GM12878 (cell line): ENCODE data around the gene DNASE2B. TPM values are rescaled to one million over a fixed set of nuclear protein-coding genes. Genes with fewer than 3 reads are reported as not detected.

Source experiments
- ATAC-seq: fragments of 200-7000 bp; cut with Tn5 transposase; 3 replicates; pipeline ENCODE4 v1.9.1; 2020; ENCODE audit warnings: mild to moderate bottlenecking, moderate library complexity
- BruUV-seq: library from RNA; stranded (reverse); fragments of 400-500 nt; replicated peaks from 2 replicates; lab custom pipeline; 2021; lab: Mats Ljungman, UMichigan
- CTCF ChIA-PET: fragments of 300-600 bp; sonication (Branson Sonifier 250); formaldehyde crosslinking; extraction: SDS; loops from one replicate; lab custom pipeline; 2021; ENCODE audit warnings: inconsistent platforms; lab: Yijun Ruan, JAX
- POLR2A ChIA-PET: fragments of 350-600 bp; formaldehyde crosslinking; extraction: SDS; loops from one replicate; lab custom pipeline; 2021; ENCODE audit warnings: inconsistent platforms; lab: Charles Lee
- RAD21 ChIA-PET: fragments of 300-600 bp; sonication (Branson Sonifier 250); formaldehyde crosslinking; loops from one replicate; lab custom pipeline; 2023; ENCODE audit warnings: antibody characterized with exemption; ENCODE audit not compliant: unreplicated experiment; lab: Charles Lee
- SMC1A ChIA-PET: fragments of 300-600 bp; sonication (Branson Sonifier 250); formaldehyde crosslinking; loops from one replicate; lab custom pipeline; 2023; ENCODE audit not compliant: unreplicated experiment, uncharacterized antibody; lab: Charles Lee
- DNase-seq: peaks from one replicate; pipeline ENCODE4 v3.0.0-alpha.2; 2011; ENCODE audit warnings: low read depth, low spot score
- FAIRE-seq: peaks from 3 replicates; lab custom pipeline; 2011; peaks lifted over from hg19 to GRCh38; lab: Jason Lieb, UNC
- H2AFZ ChIP-seq: 2 replicates; pipeline ENCODE4 v1.6.0; 2011; ENCODE audit warnings: low read depth, low read length, control low read depth; ENCODE audit not compliant: control insufficient read depth
- H3K27ac ChIP-seq: 2 replicates; pipeline ENCODE4 v1.5.1; 2011; ENCODE audit warnings: control low read depth; ENCODE audit not compliant: control insufficient read depth, insufficient read depth
- H3K27me3 ChIP-seq, 2 experiments: replicated peaks in 1 of 2; 2 replicates each; pipeline versions ENCODE4 v1.6.0 to v1.6.1; 2011; ENCODE audit warnings: low read length in 1 of 2; ENCODE audit not compliant: control insufficient read depth in 2 of 2, insufficient read depth in 2 of 2
- H3K36me3 ChIP-seq, 2 experiments: 2 replicates each; pipeline ENCODE4 v1.5.1; 2011; ENCODE audit warnings: low read length in 1 of 2; ENCODE audit not compliant: control insufficient read depth in 2 of 2, insufficient read depth in 2 of 2
- H3K4me1 ChIP-seq: 2 replicates; pipeline ENCODE4 v1.6.1; 2011; ENCODE audit warnings: mild to moderate bottlenecking, low read length, moderate library complexity, mixed read lengths; ENCODE audit not compliant: control insufficient read depth, insufficient read depth
- H3K4me2 ChIP-seq: 2 replicates; pipeline ENCODE4 v1.6.0; 2011; ENCODE audit warnings: control low read depth; ENCODE audit not compliant: control insufficient read depth, insufficient read depth
- H3K4me3 ChIP-seq: fragments of 200-600 bp; sonication (generic); 2 replicates; pipeline ENCODE4 v1.5.1; 2016
- H3K79me2 ChIP-seq: 2 replicates; pipeline ENCODE4 v1.6.0; 2011; ENCODE audit warnings: low read length; ENCODE audit not compliant: control insufficient read depth, insufficient read depth
- H3K9ac ChIP-seq: 2 replicates; pipeline ENCODE4 v1.8.0; 2011; ENCODE audit warnings: low read length, control low read depth, mixed read lengths; ENCODE audit not compliant: control insufficient read depth, insufficient read depth
- H3K9me3 ChIP-seq: replicated peaks from 3 replicates; pipeline ENCODE4 v1.5.1; 2011; ENCODE audit warnings: mild to moderate bottlenecking, low read length; ENCODE audit not compliant: control insufficient read depth, insufficient read depth
- H4K20me1 ChIP-seq: 2 replicates; pipeline ENCODE4 v1.6.0; 2011; ENCODE audit not compliant: control insufficient read depth, insufficient read depth
- BMI1 ChIP-seq: fragments of 450-650 bp; IDR thresholded peaks from 2 replicates; pipeline ENCODE4 v1.6.1; 2016; ENCODE audit warnings: mild to moderate bottlenecking, moderate library complexity, borderline replicate concordance
- BRCA1 ChIP-seq: IDR thresholded peaks from 2 replicates; pipeline ENCODE4 v1.6.1; 2011; ENCODE audit warnings: low read depth, low read length, improper control_type of control experiment
- NFYB ChIP-seq: IDR thresholded peaks from 2 replicates; pipeline ENCODE4 v1.6.1; 2011; ENCODE audit warnings: low read depth, mild to moderate bottlenecking, low read length, improper control_type of control experiment, moderate library complexity; ENCODE audit not compliant: insufficient read depth
- SRF ChIP-seq, 2 experiments: IDR thresholded peaks; 2 replicates each; pipeline ENCODE4 v1.6.1; 2011; ENCODE audit warnings: low read depth in 2 of 2, low read length in 2 of 2, mild to moderate bottlenecking in 1 of 2, moderate library complexity in 1 of 2
- WGBS: methylation state at CpG from one replicate; pipeline ENCODE4 v1.1.6; 2016; ENCODE audit warnings: low lambda C conversion rate; ENCODE audit not compliant: insufficient replicate concordance, insufficient coverage; ENCODE audit errors: missing lambda C conversion rate; 5-methylcytosine and 5-hydroxymethylcytosine counted together
- in situ Hi-C: fragments of 300-500 bp; cut with MboI; formaldehyde crosslinking; loops from 9 replicates; pipeline ENCODE4 v1.14.3; 2018; ENCODE audit warnings: mixed read lengths
- intact Hi-C: fragments of 100-400 bp; cut with micrococcal nuclease; formaldehyde crosslinking; loops from one replicate; pipeline ENCODE4 v1.14.2; 2022; ENCODE audit not compliant: unreplicated experiment
- polyA plus RNA-seq, 11 experiments: library from polyadenylated mRNA; depleted of rRNA in 4 of 11; unstranded in 6 of 11; stranded (reverse) in 5 of 11; fragments of >200 nt; fragmentation: Nextera tagmentation in 4 of 11; fragmentation: Illumina TruSeq in 1 of 11; extraction: Ambion mirVana in 4 of 11; extraction: Trizol in 1 of 11; gene quantifications; 1 replicate in 1 of 11; 2 replicates in 10 of 11; pipeline versions ENCODE4 v1.2.1 to v1.2.3, GENCODE V29; 2011 to 2016; ENCODE audit warnings: inconsistent platforms in 2 of 11, missing spikeins in 2 of 11, low read depth in 1 of 11
- total RNA-seq, 4 experiments: library from RNA; depleted of rRNA in 3 of 4; stranded (reverse); fragments of >200 nt in 3 of 4; fragmentation: Illumina TruSeq in 1 of 4; extraction: Trizol in 1 of 4; gene quantifications; 2 replicates each; pipeline versions ENCODE4 v1.2.1 to v1.2.3, GENCODE V29; 2013 to 2021
- TF ChIP-seq, protein P1 (sequence below): fragments of 450-650 bp; IDR thresholded peaks from 2 replicates; pipeline ENCODE4 v1.6.1; 2018; ENCODE audit warnings: borderline replicate concordance, mild to moderate bottlenecking; ENCODE audit not compliant: partially characterized antibody

DNASE2B gene
- total and polyA plus RNA-seq, 10 of the 15 experiments (the other 5 are each of a cell fraction or from before 2014, with no cell fraction given): not detected

- TF ChIP-seq SRF (IDR thresholded peaks at IDR 0.05; ENCODE audit: low read depth in 2 of 2, low read length in 2 of 2) (no peak), BRCA1 (no peak), NFYB (no peak)
Observed at GRCh38 chr1:84385347-84385746, 12.9 kb upstream of the DNASE2B start (continued).

- TF ChIP-seq BMI1: peak; percentile 61
- TF ChIP-seq, protein P1, sequence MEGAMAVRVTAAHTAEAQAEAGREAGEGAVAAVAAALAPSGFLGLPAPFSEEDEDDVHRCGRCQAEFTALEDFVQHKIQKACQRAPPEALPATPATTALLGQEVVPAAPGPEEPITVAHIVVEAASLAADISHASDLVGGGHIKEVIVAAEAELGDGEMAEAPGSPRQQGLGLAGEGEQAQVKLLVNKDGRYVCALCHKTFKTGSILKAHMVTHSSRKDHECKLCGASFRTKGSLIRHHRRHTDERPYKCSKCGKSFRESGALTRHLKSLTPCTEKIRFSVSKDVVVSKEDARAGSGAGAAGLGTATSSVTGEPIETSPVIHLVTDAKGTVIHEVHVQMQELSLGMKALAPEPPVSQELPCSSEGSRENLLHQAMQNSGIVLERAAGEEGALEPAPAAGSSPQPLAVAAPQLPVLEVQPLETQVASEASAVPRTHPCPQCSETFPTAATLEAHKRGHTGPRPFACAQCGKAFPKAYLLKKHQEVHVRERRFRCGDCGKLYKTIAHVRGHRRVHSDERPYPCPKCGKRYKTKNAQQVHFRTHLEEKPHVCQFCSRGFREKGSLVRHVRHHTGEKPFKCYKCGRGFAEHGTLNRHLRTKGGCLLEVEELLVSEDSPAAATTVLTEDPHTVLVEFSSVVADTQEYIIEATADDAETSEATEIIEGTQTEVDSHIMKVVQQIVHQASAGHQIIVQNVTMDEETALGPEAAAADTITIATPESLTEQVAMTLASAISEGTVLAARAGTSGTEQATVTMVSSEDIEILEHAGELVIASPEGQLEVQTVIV: no peak
- no peak for ATAC-seq
- Histone ChIP-seq H3K79me2 (no peaks in the 10 kb centered on the region), H3K4me2 (no peak overlapping the region), H2AFZ (no peak overlapping the region), H3K4me3 (no peak overlapping the region), H3K27me3 (no peaks in the 10 kb centered on the region), H3K9ac (no peak overlapping the region), H3K27ac (no peak overlapping the region), H3K36me3 (no peaks in the 10 kb centered on the region), H3K9me3 (no peaks in the 10 kb centered on the region), H4K20me1 (no peaks in the 10 kb centered on the region), H3K4me1 (peaks cover 10% of the 10 kb centered on the region)
- DNase-seq: no peak
- intact Hi-C loops: no loop called here
- in situ Hi-C loops: no loop called here
- ChIA-PET SMC1A (no interaction called here), CTCF (no interaction called here), POLR2A (no interaction called here), RAD21 (no interaction called here)
- BruUV-seq: no TSS peak
- 84% methylated on average over 5 of the region's 5 CpGs for WGBS
- FAIRE-seq: no peak
Observed at GRCh38 chr1:84386716-84387479, 11.4 kb upstream of the DNASE2B start.
